ENCODE results near the gene CAT. TPM values are rescaled to one million over a fixed set of nuclear protein-coding genes. Genes with fewer than 3 reads are reported as not detected.

CAT gene
- polyA plus RNA-seq, 1 of the 3 experiments (the other 2 are of a cell fraction): 26.6 TPM

DNA sequence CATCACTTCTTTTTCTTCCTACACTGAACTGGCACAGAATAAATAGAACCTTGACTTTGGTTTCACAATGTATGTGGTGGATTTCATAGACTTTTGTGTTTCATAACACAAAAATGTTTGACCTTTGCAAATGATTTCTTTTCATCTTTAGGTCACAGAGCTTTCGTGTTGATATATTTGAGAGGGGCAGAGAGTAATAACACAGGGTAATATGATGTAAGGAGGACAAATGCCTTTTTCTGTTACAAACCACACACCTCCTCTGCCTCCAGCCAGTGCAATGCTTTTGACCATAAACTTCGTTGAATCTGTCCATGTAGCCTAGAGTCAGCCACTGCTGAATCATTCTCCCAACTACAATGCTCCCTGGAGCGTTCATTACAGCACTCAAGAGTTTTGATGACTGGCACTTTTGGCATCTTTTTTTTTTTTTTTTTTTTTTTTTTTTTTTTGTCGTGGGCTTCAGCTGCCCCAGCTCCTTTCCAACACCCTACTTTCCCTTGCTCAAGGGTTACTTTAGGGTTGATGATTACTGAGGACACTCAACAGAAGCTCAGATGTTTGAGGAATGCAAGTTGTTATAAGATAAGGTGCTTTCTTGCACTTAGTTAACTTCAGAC lies 11.4 kb upstream of the CAT start:
- Histone ChIP-seq H3F3A (replicated peaks; ENCODE audit: insufficient read depth) (peaks cover 7% of the 10 kb centered on the region), H3K36me3 (replicated peaks in 1 of 2; ENCODE audit: control insufficient read depth in 1 of 2, insufficient read depth in 2 of 2, low read length in 1 of 2) (no peaks in the 10 kb centered on the region), H3K4me3 (ENCODE audit: low read depth in 2 of 2, low read length in 1 of 2) (no peak overlapping the region; a peak in 1 of 4 replicates), H3K9ac (no peak overlapping the region), H2AFZ (ENCODE audit: low read depth) (peak overlapping the region; percentile 52; the same call in 1 of the 2 replicates), H3K4me2 (peak overlapping the region; percentile 56; the same call in 1 of the 2 replicates), H3K27me3 (ENCODE audit: insufficient read depth) (no peaks in the 10 kb centered on the region), H3K9me2 (no peaks in the 10 kb centered on the region), H3K79me2 (ENCODE audit: insufficient read depth) (no peaks in the 10 kb centered on the region), H3K9me3 (no peaks in the 10 kb centered on the region), H4K20me1 (ENCODE audit: insufficient read depth) (no peaks in the 10 kb centered on the region), H3K27ac (ENCODE audit: low read depth in 2 of 2, low read length in 1 of 2) (peak overlapping the region; percentile 72 to 98), H3K4me1 (ENCODE audit: control insufficient read depth in 1 of 2, insufficient read depth in 2 of 2, low read depth in 1 of 2, low read length in 1 of 2) (peaks cover 18 to 23% of the 10 kb centered on the region in 2 experiments; a peak in 3 of 4 replicates)
- DNase-seq: peak; percentile 21
- 0% methylated on average over 4 of the region's 4 CpGs for WGBS (ENCODE audit: low lambda C conversion rate)
- no peak for TF ChIP-seq ZBTB33 (IDR thresholded peaks at IDR 0.05; ENCODE audit: borderline replicate concordance, low read depth)
- TF ChIP-seq RFX5 (IDR thresholded peaks at IDR 0.05; ENCODE audit: low read length): no peak
- no peak for TF ChIP-seq GATA2 (CRISPR knock-in tag; IDR thresholded peaks at IDR 0.05)
- TF ChIP-seq SIN3A (IDR thresholded peaks at IDR 0.05; ENCODE audit: borderline replicate concordance, low read depth, low read length): no peak
- no peak for TF ChIP-seq POLR2AphosphoS5 (IDR thresholded peaks at IDR 0.05; ENCODE audit: low read depth, low read length)
- TF ChIP-seq ELF1 (IDR thresholded peaks at IDR 0.05): no peak
- TF ChIP-seq JUND (IDR thresholded peaks at IDR 0.05): peak; percentile 43; the same call in 1 of the 2 replicates
- no peak for TF ChIP-seq RXRA (IDR thresholded peaks at IDR 0.05; ENCODE audit: borderline replicate concordance, low read depth)
- TF ChIP-seq NFIC (IDR thresholded peaks at IDR 0.05; ENCODE audit: borderline replicate concordance): no peak
- TF ChIP-seq EZH2phosphoT487 (IDR thresholded peaks at IDR 0.05; ENCODE audit: borderline replicate concordance, low read depth): no peak
- 0 out of 2 replicates have a peak, but pooled peaks have one; percentile 19 for TF ChIP-seq MAX (IDR thresholded peaks at IDR 0.05; ENCODE audit: low read depth)
- TF ChIP-seq MXI1 (IDR thresholded peaks at IDR 0.05; ENCODE audit: low read depth, low read length): no peak; the same call in 1 of the 2 replicates
- no peak for TF ChIP-seq RAD21 (IDR thresholded peaks at IDR 0.05; ENCODE audit: low read length)
- TF ChIP-seq, protein P1, sequence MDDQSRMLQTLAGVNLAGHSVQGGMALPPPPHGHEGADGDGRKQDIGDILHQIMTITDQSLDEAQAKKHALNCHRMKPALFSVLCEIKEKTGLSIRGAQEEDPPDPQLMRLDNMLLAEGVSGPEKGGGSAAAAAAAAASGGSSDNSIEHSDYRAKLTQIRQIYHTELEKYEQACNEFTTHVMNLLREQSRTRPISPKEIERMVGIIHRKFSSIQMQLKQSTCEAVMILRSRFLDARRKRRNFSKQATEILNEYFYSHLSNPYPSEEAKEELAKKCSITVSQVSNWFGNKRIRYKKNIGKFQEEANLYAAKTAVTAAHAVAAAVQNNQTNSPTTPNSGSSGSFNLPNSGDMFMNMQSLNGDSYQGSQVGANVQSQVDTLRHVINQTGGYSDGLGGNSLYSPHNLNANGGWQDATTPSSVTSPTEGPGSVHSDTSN (IDR thresholded peaks at IDR 0.05): no peak
- peak in 1 of 2 experiments; percentile 16; a peak in 1 of 4 replicates for TF ChIP-seq EP300 (IDR thresholded peaks at IDR 0.05; ENCODE audit: borderline replicate concordance in 1 of 2, low read depth in 1 of 2, low read length in 1 of 2)
- no peak for TF ChIP-seq MEF2A (IDR thresholded peaks at IDR 0.05; ENCODE audit: borderline replicate concordance, low read depth)
- TF ChIP-seq FOXJ3 (CRISPR knock-in tag; IDR thresholded peaks at IDR 0.05): no peak
- no peak; the same call in 1 of the 2 replicates for TF ChIP-seq RCOR1 (IDR thresholded peaks at IDR 0.05; ENCODE audit: low read length)
- no peak for TF ChIP-seq FOXM1 (IDR thresholded peaks at IDR 0.05; ENCODE audit: low read depth)
- TF ChIP-seq FOSL2 (IDR thresholded peaks at IDR 0.05; ENCODE audit: borderline replicate concordance, low read depth): peak; percentile 70
- ChIA-PET POLR2A (interaction anchor here (1.1 kb wide), 1 partner anchor 12 kb away, joined by 4 read pairs; no protein-coding TSS in a partner anchor), CTCF (interaction anchor here (0.6 to 2.3 kb wide), 4 partner anchors 9 to 65 kb away, joined by 3 to 9 read pairs (median 4); no protein-coding TSS in a partner anchor)
